Stimulated activated effector memory CD8-positive, alpha-beta T cell treated with anti-CD3 and anti-CD28 coated beads, Interleukin-12 subunit alpha, Interleukin-12 subunit beta, amount 100 ng/mL, for 72 hours (primary cell): ENCODE measurements around the gene DYNC1LI2.

ENCODE experiments used
- ATAC-seq: fragments of 150-1000 bp; cut with Tn5 transposase; 2 replicates; pipeline ENCODE4 v1.10.0; 2021
- DNase-seq, 2 donors: peaks; one replicate each; pipeline ENCODE4 v3.0.0; 2021 to 2022; ENCODE audit warnings: low spot score in 2 of 2
- H3K27ac Mint-ChIP-seq: one replicate; pipeline ENCODE4 v1.8.0; 2022; ENCODE audit warnings: mild to moderate bottlenecking, mixed read lengths
- H3K36me3 Mint-ChIP-seq: one replicate; pipeline ENCODE4 v1.8.0; 2022; ENCODE audit warnings: mild to moderate bottlenecking, mixed read lengths
- H3K4me1 Mint-ChIP-seq: one replicate; pipeline ENCODE4 v1.8.0; 2022; ENCODE audit warnings: mixed read lengths
- H3K4me3 Mint-ChIP-seq: one replicate; pipeline ENCODE4 v1.8.0; 2022; ENCODE audit warnings: mild to moderate bottlenecking, mixed read lengths
- H3K9me3 Mint-ChIP-seq: one replicate; pipeline ENCODE4 v1.8.0; 2022; ENCODE audit warnings: mixed read lengths

Gene DYNC1LI2

GRCh38 chr16:66750279-66751052, 943 bp downstream of the DYNC1LI2 start:
- DNase-seq: no peak
- Mint-ChIP-seq H3K27ac (peak overlapping the region; percentile 87), H3K4me1 (peaks cover 47% of the 10 kb centered on the region), H3K9me3 (no peaks in the 10 kb centered on the region), H3K36me3 (peaks cover 48% of the 10 kb centered on the region), H3K4me3 (peak overlapping the region; percentile 76)
- ATAC-seq: no peak

- Mint-ChIP-seq H3K4me3 (no peak overlapping the region), H3K27ac (no peak overlapping the region), H3K4me1 (peaks cover 36% of the 10 kb centered on the region), H3K36me3 (peaks cover 85% of the 10 kb centered on the region), H3K9me3 (no peaks in the 10 kb centered on the region)
- DNase-seq (peak in 1 of 2 donors; percentile 76), ATAC-seq (peak; percentile 66)
Observed at GRCh38 chr16:66746682-66747081, 4.7 kb downstream of the DYNC1LI2 start.

GRCh38 chr16:66746048-66746447, 5.4 kb downstream of the DYNC1LI2 start:
- ATAC-seq (no peak), DNase-seq (no peak)
- Mint-ChIP-seq H3K4me1 (peaks cover 36% of the 10 kb centered on the region), H3K4me3 (no peak overlapping the region), H3K36me3 (peaks cover 92% of the 10 kb centered on the region), H3K9me3 (no peaks in the 10 kb centered on the region), H3K27ac (peak overlapping the region; percentile 40)

- DNase-seq: no peak
- Mint-ChIP-seq H3K4me3 (no peak overlapping the region), H3K4me1 (peaks cover 20% of the 10 kb centered on the region), H3K36me3 (peaks cover 100% of the 10 kb centered on the region), H3K9me3 (no peaks in the 10 kb centered on the region), H3K27ac (no peak overlapping the region)
- no peak for ATAC-seq
Observed at GRCh38 chr16:66741950-66742808, 9.2 kb downstream of the DYNC1LI2 start.

DNA sequence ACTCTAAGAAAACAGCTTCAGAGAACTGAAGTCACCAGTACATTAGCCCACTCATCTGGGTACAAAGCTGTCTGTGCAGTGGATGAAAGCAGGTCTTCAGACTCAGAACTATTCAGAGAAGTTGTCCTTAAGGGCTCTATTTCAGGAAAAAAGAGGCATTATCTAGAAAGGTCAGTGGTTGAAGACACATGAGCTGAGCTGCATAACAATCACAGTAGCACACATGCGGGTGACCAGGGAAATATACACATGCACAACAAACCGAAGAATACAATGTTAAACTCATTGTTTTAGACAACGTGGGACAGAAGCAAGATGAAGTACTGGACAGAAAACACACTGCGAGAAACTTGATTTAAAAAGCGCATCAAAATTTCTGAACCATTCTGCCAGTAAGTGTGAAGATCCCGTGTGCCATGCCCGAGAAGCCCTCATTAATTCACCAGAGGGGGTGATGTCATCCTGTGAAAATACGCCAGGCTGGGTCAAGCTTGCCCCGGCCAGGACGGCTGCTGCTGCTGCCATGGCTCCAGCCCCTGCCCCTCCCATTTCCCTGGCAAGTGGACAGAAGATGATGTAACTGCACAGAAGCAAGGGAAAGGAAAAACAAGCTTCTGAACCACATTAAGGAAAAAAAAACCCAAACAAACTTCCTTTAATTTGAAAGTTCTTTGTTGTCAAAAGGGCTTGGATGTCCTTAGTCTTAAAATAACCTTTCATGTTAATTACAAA, 10.1 kb downstream of the DYNC1LI2 start:
- Mint-ChIP-seq H3K36me3 (peaks cover 100% of the 10 kb centered on the region), H3K27ac (peak overlapping the region; percentile 58), H3K9me3 (no peaks in the 10 kb centered on the region), H3K4me3 (no peak overlapping the region), H3K4me1 (peaks cover 14% of the 10 kb centered on the region)
- no peak for DNase-seq
- ATAC-seq: no peak

GRCh38 chr16:66740533-66740932, 10.9 kb downstream of the DYNC1LI2 start:
- Mint-ChIP-seq H3K9me3 (no peaks in the 10 kb centered on the region), H3K27ac (peak overlapping the region; percentile 58), H3K4me1 (peaks cover 9% of the 10 kb centered on the region), H3K4me3 (no peak overlapping the region), H3K36me3 (peaks cover 100% of the 10 kb centered on the region)
- DNase-seq (no peak), ATAC-seq (no peak)

DNA sequence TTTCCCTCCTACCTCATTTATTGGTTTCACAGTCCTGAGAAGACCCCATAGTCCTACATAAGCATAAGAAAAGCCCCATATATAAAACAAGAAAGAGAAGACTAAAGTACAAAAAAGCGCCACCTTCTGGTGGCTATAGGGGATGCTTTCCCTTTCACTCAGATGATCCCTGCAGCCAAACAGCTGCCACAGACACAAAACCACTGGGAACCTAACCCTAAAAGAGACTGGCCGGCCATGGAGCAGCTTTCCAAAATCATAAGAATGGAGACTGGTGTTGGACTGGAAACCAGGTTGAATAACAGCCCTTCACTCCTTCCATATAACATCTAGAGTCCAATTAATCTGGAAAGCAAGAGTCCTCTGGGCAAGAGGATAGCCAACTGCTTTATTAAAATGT, 11.4 kb downstream of the DYNC1LI2 start:
- no peak for ATAC-seq
- peak overlapping the region; percentile 58 for H3K27ac Mint-ChIP-seq

GRCh38 chr16:66735891-66736290, 15.5 kb downstream of the DYNC1LI2 start:
- no peak for DNase-seq
- Mint-ChIP-seq H3K27ac (no peak overlapping the region), H3K4me3 (no peak overlapping the region), H3K4me1 (peaks cover 9% of the 10 kb centered on the region), H3K36me3 (peaks cover 100% of the 10 kb centered on the region), H3K9me3 (no peaks in the 10 kb centered on the region)
- ATAC-seq: no peak

More for the DNA sequence above, 11.4 kb downstream of the DYNC1LI2 start:
- DNase-seq: no peak
- peaks cover 100% of the 10 kb centered on the region for H3K36me3 Mint-ChIP-seq
- H3K4me3 Mint-ChIP-seq: no peak overlapping the region
- H3K9me3 Mint-ChIP-seq: no peaks in the 10 kb centered on the region
- peaks cover 9% of the 10 kb centered on the region for H3K4me1 Mint-ChIP-seq

DNA sequence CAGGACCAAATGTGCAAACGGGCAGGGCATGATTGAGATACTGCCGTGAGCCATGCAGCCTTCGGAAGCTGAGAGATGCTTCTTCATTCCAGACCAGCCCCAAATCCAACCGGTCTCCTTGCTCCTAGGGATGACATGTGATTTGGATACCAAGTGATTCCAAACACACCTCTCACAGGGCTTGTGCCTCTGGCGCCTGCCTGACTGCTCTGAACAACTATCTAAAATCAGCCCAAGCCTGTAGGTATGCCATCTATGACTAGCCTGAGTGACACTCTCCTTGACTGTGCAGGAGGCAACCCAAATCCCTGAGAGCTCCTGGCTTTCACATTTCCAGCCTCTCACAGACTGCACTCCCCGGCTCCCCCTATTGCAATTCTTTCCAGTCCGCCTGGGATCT, 20.3 kb downstream of the DYNC1LI2 start:
- H3K36me3 Mint-ChIP-seq: peaks cover 94% of the 10 kb centered on the region
- peaks cover 6% of the 10 kb centered on the region for H3K4me1 Mint-ChIP-seq
- DNase-seq (no peak), ATAC-seq (no peak)
- H3K4me3 Mint-ChIP-seq: no peak overlapping the region
- H3K9me3 Mint-ChIP-seq: no peaks in the 10 kb centered on the region
- peak overlapping the region; percentile 70 for H3K27ac Mint-ChIP-seq

- Mint-ChIP-seq H3K4me3 (no peak overlapping the region), H3K36me3 (peaks cover 94% of the 10 kb centered on the region), H3K27ac (peak overlapping the region; percentile 82), H3K9me3 (no peaks in the 10 kb centered on the region), H3K4me1 (peaks cover 6% of the 10 kb centered on the region)
- ATAC-seq (no peak), DNase-seq (no peak)
Observed at GRCh38 chr16:66728804-66729203, 22.6 kb downstream of the DYNC1LI2 start.

- peak overlapping the region; percentile 82 for H3K27ac Mint-ChIP-seq
- no peaks in the 10 kb centered on the region for H3K9me3 Mint-ChIP-seq
- H3K4me3 Mint-ChIP-seq: no peak overlapping the region
- H3K4me1 Mint-ChIP-seq: peaks cover 6% of the 10 kb centered on the region
- ATAC-seq (peak; percentile 77), DNase-seq (no peak)
- peaks cover 94% of the 10 kb centered on the region for H3K36me3 Mint-ChIP-seq
Observed at GRCh38 chr16:66728117-66728787, 23.2 kb downstream of the DYNC1LI2 start.

DNA sequence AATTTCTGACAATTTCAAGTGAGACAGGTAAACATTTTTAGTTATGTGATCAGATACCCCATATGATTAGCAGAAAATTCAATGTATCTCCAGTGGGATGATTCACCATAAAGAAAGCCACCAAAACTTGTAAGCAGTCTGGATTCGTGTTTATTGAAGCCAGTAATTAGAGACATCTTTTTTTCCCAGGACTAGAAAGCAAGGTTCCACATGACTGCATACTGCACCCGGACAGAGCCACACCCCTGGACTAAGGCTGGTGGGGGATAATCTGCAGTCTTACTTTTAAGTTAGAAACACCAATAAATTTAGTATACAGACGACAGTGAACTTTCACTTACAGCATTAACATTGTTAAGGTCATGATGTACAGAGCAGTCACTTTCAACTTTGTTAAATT, 30.6 kb downstream of the DYNC1LI2 start:
- Mint-ChIP-seq H3K36me3 (peaks cover 58% of the 10 kb centered on the region), H3K9me3 (no peaks in the 10 kb centered on the region), H3K4me1 (no peaks in the 10 kb centered on the region), H3K27ac (no peak overlapping the region), H3K4me3 (no peak overlapping the region)
- DNase-seq (no peak), ATAC-seq (no peak)

GRCh38 chr16:66719246-66719645, 32.2 kb downstream of the DYNC1LI2 start:
- Mint-ChIP-seq H3K36me3 (peaks cover 43% of the 10 kb centered on the region), H3K9me3 (no peaks in the 10 kb centered on the region), H3K4me3 (no peak overlapping the region), H3K4me1 (no peaks in the 10 kb centered on the region), H3K27ac (no peak overlapping the region)
- DNase-seq (no peak), ATAC-seq (no peak)

DNA sequence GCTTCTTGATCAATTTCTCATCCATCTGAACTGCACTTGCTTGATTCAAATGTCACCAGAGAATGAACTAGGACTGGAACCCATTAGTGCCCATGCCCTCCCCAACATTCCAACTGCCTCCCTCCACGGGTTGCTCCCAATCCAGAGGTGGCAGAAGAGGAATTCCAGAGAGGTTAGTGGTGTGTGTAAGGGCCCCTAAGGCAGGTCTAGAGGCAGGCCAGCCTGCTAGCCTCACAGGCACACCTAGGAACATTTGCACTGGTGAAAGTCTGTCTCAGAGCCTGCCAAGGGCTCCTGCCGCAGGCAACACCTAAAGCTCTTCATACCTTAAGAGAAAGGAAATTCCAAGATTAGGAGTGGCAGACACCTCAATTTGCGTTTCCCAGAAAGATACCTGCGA, 33.6 kb downstream of the DYNC1LI2 start:
- no peaks in the 10 kb centered on the region for H3K9me3 Mint-ChIP-seq
- no peaks in the 10 kb centered on the region for H3K4me1 Mint-ChIP-seq
- H3K4me3 Mint-ChIP-seq: no peak overlapping the region
- H3K27ac Mint-ChIP-seq: no peak overlapping the region
- DNase-seq (no peak), ATAC-seq (no peak)
- peaks cover 28% of the 10 kb centered on the region for H3K36me3 Mint-ChIP-seq
